GM12878 (cell line): ENCODE measurements around the gene SLU7. TPM values are rescaled to one million over a fixed set of nuclear protein-coding genes. Genes with fewer than 3 reads are reported as not detected.

ENCODE experiments used
- PML ChIP-seq: IDR thresholded peaks from 2 replicates; pipeline ENCODE4 v1.6.1; 2012; ENCODE audit warnings: low read length, inconsistent platforms
- STAT1 ChIP-seq: fragments of 450-650 bp; conservative IDR thresholded peaks from 2 replicates; pipeline ENCODE4 v1.6.1; 2014; ENCODE audit warnings: antibody characterized with exemption, mild to moderate bottlenecking
- SUPT20H ChIP-seq: IDR thresholded peaks from 2 replicates; pipeline ENCODE4 v1.6.1; 2011; ENCODE audit warnings: low read depth, mild to moderate bottlenecking, low read length, moderate library complexity, borderline replicate concordance; ENCODE audit not compliant: control insufficient read depth
- polyA plus RNA-seq, 11 experiments: library from polyadenylated mRNA; depleted of rRNA in 4 of 11; unstranded in 6 of 11; stranded (reverse) in 5 of 11; fragments of >200 nt; fragmentation: Nextera tagmentation in 4 of 11; fragmentation: Illumina TruSeq in 1 of 11; extraction: Ambion mirVana in 4 of 11; extraction: Trizol in 1 of 11; gene quantifications; 1 replicate in 1 of 11; 2 replicates in 10 of 11; pipeline versions ENCODE4 v1.2.1 to v1.2.3, GENCODE V29; 2011 to 2016; ENCODE audit warnings: inconsistent platforms in 2 of 11, missing spikeins in 2 of 11, low read depth in 1 of 11
- total RNA-seq, 4 experiments: library from RNA; depleted of rRNA in 3 of 4; stranded (reverse); fragments of >200 nt in 3 of 4; fragmentation: Illumina TruSeq in 1 of 4; extraction: Trizol in 1 of 4; gene quantifications; 2 replicates each; pipeline versions ENCODE4 v1.2.1 to v1.2.3, GENCODE V29; 2013 to 2021
- TF ChIP-seq, protein P1 (sequence below): fragments of 150-350 bp; IDR thresholded peaks from 2 replicates; pipeline ENCODE4 v1.6.1; 2016; ENCODE audit warnings: low read depth, low read length
- TF ChIP-seq, protein P2 (sequence below): fragments of 450-650 bp; IDR thresholded peaks from 2 replicates; pipeline ENCODE4 v1.6.1; 2016; ENCODE audit warnings: mild to moderate bottlenecking, moderate library complexity, borderline replicate concordance

The SLU7 gene
- total and polyA plus RNA-seq, 10 of the 15 experiments (the other 5 are each of a cell fraction or from before 2014, with no cell fraction given): 32.7 to 55.2 (median 46.6) TPM

DNA sequence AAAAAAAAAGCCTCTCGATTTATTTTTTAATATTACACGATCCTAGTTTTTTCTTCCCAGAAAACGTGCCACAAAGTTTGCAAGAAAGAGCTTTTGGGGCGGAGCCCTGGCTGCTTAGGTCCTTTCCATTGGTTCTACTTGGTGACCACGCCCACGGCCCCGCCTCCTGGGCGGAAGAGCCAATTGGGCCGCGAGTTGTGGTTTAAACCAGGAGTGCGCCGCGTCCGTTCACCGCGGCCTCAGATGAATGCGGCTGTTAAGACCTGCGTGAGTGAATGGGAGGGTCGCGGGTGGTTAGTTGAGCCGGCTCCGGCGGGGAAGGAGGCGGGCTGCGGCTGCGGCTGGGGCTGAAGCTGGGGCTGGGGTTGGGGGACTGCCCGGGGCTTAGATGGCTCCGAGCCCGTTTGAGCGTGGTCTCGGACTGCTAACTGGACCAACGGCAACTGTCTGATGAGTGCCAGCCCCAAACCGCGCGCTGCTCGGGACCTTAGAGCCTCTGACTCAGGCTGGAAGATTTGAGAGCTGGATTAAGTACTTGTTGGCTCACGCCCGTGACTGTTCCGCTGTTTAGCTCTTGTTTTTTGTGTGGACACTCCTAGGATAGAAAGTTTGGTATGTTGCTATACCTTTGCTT is 2.9 kb upstream of the SLU7 start, which contains the start of gene PTTG1 (continued):
- TF ChIP-seq, protein P1, sequence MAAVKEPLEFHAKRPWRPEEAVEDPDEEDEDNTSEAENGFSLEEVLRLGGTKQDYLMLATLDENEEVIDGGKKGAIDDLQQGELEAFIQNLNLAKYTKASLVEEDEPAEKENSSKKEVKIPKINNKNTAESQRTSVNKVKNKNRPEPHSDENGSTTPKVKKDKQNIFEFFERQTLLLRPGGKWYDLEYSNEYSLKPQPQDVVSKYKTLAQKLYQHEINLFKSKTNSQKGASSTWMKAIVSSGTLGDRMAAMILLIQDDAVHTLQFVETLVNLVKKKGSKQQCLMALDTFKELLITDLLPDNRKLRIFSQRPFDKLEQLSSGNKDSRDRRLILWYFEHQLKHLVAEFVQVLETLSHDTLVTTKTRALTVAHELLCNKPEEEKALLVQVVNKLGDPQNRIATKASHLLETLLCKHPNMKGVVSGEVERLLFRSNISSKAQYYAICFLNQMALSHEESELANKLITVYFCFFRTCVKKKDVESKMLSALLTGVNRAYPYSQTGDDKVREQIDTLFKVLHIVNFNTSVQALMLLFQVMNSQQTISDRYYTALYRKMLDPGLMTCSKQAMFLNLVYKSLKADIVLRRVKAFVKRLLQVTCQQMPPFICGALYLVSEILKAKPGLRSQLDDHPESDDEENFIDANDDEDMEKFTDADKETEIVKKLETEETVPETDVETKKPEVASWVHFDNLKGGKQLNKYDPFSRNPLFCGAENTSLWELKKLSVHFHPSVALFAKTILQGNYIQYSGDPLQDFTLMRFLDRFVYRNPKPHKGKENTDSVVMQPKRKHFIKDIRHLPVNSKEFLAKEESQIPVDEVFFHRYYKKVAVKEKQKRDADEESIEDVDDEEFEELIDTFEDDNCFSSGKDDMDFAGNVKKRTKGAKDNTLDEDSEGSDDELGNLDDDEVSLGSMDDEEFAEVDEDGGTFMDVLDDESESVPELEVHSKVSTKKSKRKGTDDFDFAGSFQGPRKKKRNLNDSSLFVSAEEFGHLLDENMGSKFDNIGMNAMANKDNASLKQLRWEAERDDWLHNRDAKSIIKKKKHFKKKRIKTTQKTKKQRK: no peak
- TF ChIP-seq SUPT20H (no peak), PML (0 out of 2 replicates have a peak, but pooled peaks have one; percentile 32), STAT1 (no peak)
- TF ChIP-seq, protein P2, sequence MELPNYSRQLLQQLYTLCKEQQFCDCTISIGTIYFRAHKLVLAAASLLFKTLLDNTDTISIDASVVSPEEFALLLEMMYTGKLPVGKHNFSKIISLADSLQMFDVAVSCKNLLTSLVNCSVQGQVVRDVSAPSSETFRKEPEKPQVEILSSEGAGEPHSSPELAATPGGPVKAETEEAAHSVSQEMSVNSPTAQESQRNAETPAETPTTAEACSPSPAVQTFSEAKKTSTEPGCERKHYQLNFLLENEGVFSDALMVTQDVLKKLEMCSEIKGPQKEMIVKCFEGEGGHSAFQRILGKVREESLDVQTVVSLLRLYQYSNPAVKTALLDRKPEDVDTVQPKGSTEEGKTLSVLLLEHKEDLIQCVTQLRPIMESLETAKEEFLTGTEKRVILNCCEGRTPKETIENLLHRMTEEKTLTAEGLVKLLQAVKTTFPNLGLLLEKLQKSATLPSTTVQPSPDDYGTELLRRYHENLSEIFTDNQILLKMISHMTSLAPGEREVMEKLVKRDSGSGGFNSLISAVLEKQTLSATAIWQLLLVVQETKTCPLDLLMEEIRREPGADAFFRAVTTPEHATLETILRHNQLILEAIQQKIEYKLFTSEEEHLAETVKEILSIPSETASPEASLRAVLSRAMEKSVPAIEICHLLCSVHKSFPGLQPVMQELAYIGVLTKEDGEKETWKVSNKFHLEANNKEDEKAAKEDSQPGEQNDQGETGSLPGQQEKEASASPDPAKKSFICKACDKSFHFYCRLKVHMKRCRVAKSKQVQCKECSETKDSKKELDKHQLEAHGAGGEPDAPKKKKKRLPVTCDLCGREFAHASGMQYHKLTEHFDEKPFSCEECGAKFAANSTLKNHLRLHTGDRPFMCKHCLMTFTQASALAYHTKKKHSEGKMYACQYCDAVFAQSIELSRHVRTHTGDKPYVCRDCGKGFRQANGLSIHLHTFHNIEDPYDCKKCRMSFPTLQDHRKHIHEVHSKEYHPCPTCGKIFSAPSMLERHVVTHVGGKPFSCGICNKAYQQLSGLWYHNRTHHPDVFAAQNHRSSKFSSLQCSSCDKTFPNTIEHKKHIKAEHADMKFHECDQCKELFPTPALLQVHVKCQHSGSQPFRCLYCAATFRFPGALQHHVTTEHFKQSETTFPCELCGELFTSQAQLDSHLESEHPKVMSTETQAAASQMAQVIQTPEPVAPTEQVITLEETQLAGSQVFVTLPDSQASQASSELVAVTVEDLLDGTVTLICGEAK: no peak
